MV-4-11 (cell line): ENCODE measurements around the gene RBM24.

Source experiments
- DNase-seq: peaks from one replicate; lab custom pipeline; 2025; lab: John Stamatoyannopoulos, UW

The RBM24 gene

GRCh38 chr6:17281100-17281496 is at the start of gene RBM24:
RBM24 (plus strand) TSS chr6:17281361; CDS start chr6:17281582, 221 bp downstream.
- no peak for DNase-seq

GRCh38 chr6:17233531-17233930 is 47.6 kb upstream of the RBM24 start:
- DNase-seq, result no peak

GRCh38 chr6:17237246-17237645 is 43.9 kb upstream of the RBM24 start:
- no peak for DNase-seq

DNA sequence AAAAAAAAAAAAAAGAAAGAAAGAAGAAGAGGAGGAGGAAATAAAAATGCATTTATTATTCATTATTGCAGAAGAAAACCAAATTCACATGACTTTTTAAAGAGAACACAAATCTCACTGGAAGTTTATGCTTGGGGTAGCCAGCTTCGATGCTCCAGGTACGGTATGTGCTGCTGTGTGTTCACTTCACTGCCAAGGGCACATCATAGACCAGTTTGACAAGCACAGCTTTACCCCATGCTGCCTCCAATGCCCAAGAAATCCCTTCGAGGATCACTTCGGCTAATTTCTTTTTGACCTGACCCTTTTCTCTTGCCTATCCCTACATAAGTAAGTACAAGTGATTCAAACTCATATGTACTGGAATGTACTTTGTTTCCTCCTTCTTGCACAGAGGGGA is 41.9 kb upstream of the RBM24 start:
- no peak for DNase-seq

GRCh38 chr6:17240803-17241500 is 40.2 kb upstream of the RBM24 start:
- peak; percentile 16 for DNase-seq

DNA sequence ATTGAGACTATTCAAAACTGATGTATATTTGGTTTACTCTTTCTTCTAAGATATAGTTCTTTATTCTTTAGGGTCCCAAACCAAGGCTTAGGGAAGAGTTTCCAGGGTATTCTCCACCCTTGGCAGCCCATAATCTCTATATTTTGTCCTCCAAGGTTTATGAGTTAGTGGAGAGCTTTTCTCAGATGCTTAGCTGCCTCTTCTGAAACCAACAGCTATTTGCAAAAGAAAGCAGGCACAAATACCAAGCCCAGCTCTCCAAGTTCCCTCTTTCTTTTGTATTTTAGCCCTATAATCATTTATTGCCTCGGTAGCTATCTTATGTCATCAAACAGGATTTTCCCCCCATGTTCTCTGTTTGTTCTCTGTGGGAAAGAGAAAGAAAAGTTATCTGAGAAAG is 39.1 kb upstream of the RBM24 start:
- no peak for DNase-seq

DNA sequence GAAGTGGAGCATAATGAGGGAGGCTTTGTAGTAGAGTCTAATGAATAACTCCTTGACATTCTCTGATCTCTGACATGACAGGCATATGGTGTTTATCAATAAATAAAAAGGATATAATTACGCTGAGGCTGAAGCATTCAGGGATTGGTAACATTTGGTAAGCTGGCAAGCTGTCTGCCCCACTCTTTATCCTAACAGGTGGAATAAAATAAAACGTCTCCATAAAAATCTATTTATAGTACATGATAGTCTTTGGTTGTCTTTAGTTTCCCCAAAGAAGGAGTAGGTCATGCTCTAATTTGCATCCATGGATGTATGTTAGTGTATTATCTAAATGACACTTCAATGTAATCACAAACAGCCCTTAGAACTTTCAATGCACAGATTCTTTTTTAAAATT is 30.9 kb upstream of the RBM24 start:
- DNase-seq, result no peak

GRCh38 chr6:17251953-17252352 is 29.2 kb upstream of the RBM24 start:
- no peak for DNase-seq

DNA sequence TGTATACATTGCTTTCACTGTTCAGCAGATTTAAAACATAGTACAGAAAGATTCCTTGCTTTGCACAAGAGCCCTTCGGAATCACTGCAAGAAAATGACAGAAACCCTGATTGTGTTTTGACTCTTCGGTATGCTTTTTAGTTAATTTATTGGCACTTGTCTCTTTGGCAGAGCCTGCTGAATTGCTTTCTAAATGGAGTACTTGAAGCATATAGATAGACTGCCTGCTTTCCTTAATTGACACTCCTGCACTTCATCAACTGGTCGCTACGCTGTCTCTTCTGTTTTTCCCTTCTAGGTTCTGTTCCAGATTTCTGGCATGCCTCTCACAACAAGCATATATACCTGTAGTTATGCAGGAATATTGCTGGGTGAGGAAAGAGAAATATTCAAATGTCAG is 22.4 kb upstream of the RBM24 start:
- no peak for DNase-seq

DNA sequence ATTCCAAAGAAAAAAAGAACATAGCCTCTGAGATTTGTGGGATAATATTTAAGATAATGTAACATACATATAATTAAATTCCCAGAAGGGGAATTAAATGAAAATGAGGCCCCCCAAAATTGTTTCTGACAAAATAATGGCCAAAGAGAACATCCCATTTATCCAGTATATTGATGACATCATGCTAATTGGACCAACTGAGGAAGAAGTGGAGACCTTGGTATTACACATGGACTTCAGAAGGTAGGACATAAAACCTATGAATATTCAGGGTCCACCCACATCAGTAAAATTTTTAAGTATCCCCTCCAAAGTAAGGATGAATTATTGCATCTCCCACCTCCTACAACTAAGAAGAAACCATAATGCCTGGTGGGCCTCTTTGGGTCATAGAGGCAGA is 15.6 kb upstream of the RBM24 start:
- no peak for DNase-seq

- no peak for DNase-seq
These were observed 13.6 kb upstream of the RBM24 start for GRCh38 chr6:17267566-17267965.

GRCh38 chr6:17268114-17268513 is 13.0 kb upstream of the RBM24 start:
- DNase-seq, result no peak

GRCh38 chr6:17269840-17270239 is 11.3 kb upstream of the RBM24 start:
- DNase-seq, result no peak

GRCh38 chr6:17271628-17272027 is 9.5 kb upstream of the RBM24 start:
- no peak for DNase-seq

DNA sequence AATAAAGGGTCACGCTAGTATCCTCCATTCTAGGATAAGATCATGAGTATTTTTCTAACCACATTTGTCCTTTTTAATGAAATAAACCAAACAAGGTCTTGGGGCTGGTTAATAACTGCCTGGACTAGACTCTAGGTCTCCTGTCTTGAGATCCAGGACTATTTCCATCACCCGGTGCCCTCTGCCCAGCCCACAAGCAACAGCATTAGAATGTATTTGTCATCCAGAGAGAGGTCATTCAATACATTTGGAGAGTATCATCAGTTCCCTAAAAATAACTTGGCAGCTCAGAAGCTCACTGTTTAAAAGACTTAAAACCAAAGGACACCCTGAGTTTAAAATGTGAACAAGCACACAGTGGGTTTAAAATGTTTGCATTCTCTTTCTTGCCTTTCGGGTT is 4.4 kb upstream of the RBM24 start:
- DNase-seq, result no peak

DNA sequence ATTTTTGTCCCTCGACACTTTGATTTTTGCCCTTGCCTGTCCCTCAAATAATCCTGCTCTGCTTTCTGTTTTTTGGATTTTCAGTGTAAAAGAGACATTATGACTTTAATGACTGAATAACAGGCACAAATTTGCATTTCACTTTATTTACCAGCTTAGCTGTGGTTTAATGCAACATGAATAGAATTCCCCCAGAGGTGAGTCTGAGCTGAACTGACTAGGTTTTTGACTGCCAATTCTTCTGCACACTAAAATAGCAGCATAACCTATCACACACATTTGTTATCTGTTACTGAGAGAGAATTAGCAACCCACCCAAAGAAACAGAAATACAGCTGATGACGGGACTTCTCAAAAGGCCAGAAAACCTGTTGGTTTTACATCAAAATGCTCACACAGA is 3.9 kb upstream of the RBM24 start:
- no peak for DNase-seq

- no peak for DNase-seq
These were observed 2.7 kb upstream of the RBM24 start for GRCh38 chr6:17278289-17279063.

GRCh38 chr6:17280138-17280537 is 1.0 kb upstream of the RBM24 start:
- no peak for DNase-seq

GRCh38 chr6:17280552-17281090 is 540 bp upstream of the RBM24 start:
- no peak for DNase-seq

DNA sequence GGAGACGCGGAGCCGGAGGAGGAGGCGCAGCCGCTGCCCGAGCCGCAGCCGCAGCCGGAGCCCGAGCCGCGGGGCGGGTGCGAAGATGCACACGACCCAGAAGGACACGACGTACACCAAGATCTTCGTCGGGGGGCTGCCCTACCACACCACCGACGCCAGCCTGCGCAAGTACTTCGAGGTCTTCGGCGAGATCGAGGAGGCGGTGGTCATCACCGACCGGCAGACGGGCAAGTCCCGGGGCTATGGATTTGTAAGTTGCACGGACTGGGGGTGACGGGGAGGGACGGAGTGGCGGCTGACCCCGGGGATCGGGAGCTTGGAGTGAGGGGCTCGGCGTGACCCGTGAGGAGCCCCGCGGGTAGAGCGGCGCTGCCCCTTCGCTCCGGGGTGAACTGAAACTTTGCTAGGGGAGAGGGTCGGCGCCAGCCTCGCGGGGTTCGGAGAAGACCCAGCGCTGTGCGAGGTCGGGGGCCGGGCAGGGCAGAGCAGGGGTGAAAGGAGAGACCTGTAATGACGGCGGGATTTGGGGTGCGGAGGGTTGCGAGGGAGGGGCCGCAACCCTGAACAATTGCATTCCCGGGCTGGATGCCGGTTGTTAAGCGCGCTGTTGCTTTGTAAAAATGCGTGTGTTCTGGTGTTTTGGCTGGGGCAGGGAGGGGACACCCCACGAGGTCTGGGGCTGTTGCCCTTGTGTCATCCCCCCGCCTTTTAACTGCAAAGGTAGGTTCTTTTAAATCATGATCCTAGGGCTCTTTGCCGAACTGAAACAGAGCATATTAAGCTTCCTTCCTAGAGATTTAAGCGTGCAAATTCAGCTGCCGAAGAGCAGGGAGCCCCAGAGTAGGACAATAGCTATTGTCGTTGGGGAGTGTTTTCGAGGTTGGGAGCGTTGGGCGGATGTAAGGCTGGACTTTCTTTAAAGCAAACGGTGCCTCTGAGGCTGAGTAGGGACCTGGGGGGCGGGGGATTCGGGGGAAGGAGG is 628 bp downstream of the RBM24 start:
- no peak for DNase-seq

DNA sequence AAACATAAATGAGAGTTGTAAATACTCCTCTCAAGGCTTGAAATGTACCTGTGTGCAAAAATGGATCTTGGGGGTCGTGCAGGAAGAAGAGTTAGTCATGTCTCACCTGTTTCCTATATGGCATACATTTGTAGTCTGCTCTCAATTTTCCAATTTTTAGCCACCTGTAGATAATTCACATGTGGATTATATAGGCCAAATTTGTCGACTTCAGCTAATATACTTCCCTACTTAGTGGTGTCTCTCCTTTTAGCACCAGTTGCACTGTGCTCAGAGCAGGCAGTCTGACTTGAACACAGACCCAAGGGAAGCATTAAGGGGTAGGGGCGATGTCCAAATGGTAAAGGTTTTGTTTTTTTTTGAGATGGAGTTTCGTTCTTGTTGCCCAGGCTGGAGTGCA is 1.9 kb downstream of the RBM24 start:
- DNase-seq, result no peak

DNA sequence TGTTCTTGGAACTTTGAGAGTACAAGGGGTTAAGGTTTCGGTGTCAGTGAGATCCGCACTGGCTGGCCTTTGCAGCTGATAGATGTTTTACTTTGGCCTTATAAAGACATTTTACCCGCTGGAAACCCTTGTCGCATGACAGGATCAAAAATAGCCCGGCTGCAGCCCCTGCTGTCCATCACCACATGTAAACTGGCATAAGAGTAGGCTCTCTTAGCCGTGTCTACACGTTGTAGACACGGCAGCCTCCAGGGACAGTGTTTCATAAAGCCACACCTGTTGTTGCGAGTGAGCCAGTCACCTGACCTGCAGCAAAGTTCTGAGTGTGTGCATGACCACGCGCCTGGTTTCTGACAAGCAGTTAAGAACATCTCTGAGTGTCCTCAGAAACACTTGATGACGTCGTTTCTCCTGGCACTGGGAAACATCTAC is 8.5 kb downstream of the RBM24 start:
- no peak for DNase-seq
